Activated CD4-positive, alpha-beta memory T cell treated with anti-CD3 and anti-CD28 coated beads for 36 hours (primary cell): ENCODE data around the gene GALNT7. TPM values are rescaled to one million over a fixed set of nuclear protein-coding genes. Genes with fewer than 3 reads are reported as not detected.

Experiments
- CTCF ChIA-PET: fragments of 350-600 bp; sonication (Branson Sonifier 250); formaldehyde crosslinking; loops from one replicate; lab custom pipeline; 2021; ENCODE audit warnings: antibody characterized with exemption, inconsistent platforms; lab: Charles Lee
- POLR2A ChIA-PET: fragments of 350-600 bp; sonication (Branson Sonifier 250); formaldehyde crosslinking; loops from one replicate; lab custom pipeline; 2021; ENCODE audit warnings: antibody characterized with exemption; lab: Charles Lee
- DNase-seq: peaks from one replicate; pipeline ENCODE4 v3.0.0-alpha.2; 2020
- H3K27ac Mint-ChIP-seq: one replicate; pipeline ENCODE4 v1.8.0; 2021; ENCODE audit warnings: mixed read lengths
- H3K27me3 Mint-ChIP-seq: one replicate; pipeline ENCODE4 v1.8.0; 2021; ENCODE audit warnings: mixed read lengths
- H3K36me3 Mint-ChIP-seq: one replicate; pipeline ENCODE4 v1.8.0; 2021; ENCODE audit warnings: mixed read lengths
- H3K4me1 Mint-ChIP-seq: one replicate; pipeline ENCODE4 v1.8.0; 2021; ENCODE audit warnings: low read depth, mixed read lengths
- H3K4me3 Mint-ChIP-seq: one replicate; pipeline ENCODE4 v1.8.0; 2021; ENCODE audit warnings: mild to moderate bottlenecking, mixed read lengths
- H3K9me3 Mint-ChIP-seq: one replicate; pipeline ENCODE4 v1.8.0; 2021; ENCODE audit warnings: mixed read lengths
- intact Hi-C: fragments of 100-400 bp; cut with micrococcal nuclease; formaldehyde crosslinking; loops from one replicate; pipeline ENCODE4 v1.15.1; 2023
- total RNA-seq, 2 experiments: library from RNA; stranded (reverse); gene quantifications; one replicate each; pipeline ENCODE4 v1.2.3, GENCODE V29; 2021

Gene GALNT7
- total RNA-seq, 2 experiments from 2014 or later: 14.4 to 16.0 TPM

DNA sequence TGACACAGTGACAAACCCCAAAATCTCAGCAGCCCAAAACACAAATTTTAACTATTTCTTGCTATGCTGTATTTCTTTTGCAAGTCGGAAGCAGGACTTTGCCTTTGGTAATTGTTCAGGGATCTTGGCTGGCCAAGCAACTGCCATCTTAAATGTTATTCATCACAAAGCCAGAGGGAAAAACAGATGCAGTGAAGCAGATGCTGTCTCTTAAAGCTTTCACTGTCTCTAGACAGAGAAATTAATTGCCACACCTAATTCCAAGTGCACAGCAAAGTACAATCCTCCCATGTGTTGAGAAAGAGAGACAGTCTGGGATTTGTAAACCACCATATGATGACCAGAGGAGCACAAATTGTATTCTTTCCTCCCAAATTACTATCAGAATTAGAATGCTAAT, 30.0 kb upstream of the GALNT7 start:
- no peak for DNase-seq
- no peaks in the 10 kb centered on the region for H3K36me3 Mint-ChIP-seq
- H3K9me3 Mint-ChIP-seq: no peaks in the 10 kb centered on the region
- no peaks in the 10 kb centered on the region for H3K4me1 Mint-ChIP-seq
- CTCF ChIA-PET: no interaction called here
- POLR2A ChIA-PET: no interaction called here
- intact Hi-C loops: no loop called here
- no peak overlapping the region for H3K27ac Mint-ChIP-seq
- H3K4me3 Mint-ChIP-seq: no peak overlapping the region
- H3K27me3 Mint-ChIP-seq: peaks cover 5% of the 10 kb centered on the region

DNA sequence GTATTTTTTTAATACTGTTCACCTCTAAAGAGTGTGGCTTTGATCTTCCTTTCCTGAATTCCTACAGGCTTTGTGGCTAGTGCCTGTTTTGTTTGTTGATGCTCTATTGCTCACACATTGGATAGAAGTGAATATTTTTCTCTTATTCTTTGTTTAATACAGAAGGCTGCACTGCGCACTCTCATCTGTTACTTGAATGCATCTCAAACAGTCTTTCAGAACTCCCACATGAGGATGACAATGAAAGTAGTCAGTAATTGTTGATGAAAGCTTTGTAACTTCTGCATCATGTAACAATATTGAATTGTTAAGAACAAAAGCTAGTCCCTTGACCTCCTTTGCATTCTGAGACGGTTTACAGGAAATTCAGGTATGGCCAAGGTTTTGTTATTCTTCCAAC, 29.1 kb upstream of the GALNT7 start:
- H3K27me3 Mint-ChIP-seq: peaks cover 5% of the 10 kb centered on the region
- no peak overlapping the region for H3K27ac Mint-ChIP-seq
- no peaks in the 10 kb centered on the region for H3K9me3 Mint-ChIP-seq
- H3K36me3 Mint-ChIP-seq: no peaks in the 10 kb centered on the region
- H3K4me3 Mint-ChIP-seq: no peak overlapping the region
- DNase-seq: no peak
- H3K4me1 Mint-ChIP-seq: no peaks in the 10 kb centered on the region
- intact Hi-C loops: no loop called here
- POLR2A ChIA-PET: no interaction called here
- CTCF ChIA-PET: no interaction called here

DNA sequence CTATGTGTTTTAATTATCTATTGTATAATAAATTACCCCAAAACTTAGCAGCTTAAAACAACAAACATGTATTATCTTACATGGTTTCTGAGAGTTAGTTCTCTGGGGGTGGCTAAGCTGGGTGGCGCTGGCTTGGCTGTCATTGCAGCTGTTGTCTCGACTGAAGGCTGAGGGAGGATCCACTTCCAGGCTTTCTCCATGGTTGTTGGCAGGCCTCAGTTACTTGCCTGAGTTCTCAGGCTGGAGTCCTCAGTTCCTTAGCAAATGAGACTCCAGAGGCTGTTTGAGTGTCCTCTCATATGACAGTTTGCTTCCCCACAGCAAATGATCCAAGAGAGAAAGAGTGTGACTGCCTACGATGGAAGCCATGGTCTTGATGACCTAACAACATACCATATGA, 23.5 kb upstream of the GALNT7 start:
- DNase-seq: no peak
- no peak overlapping the region for H3K4me3 Mint-ChIP-seq
- peaks cover 2% of the 10 kb centered on the region for H3K27me3 Mint-ChIP-seq
- no peaks in the 10 kb centered on the region for H3K36me3 Mint-ChIP-seq
- H3K9me3 Mint-ChIP-seq: no peaks in the 10 kb centered on the region
- no peak overlapping the region for H3K27ac Mint-ChIP-seq
- intact Hi-C loops: no loop called here
- H3K4me1 Mint-ChIP-seq: no peaks in the 10 kb centered on the region
- POLR2A ChIA-PET: no interaction called here
- CTCF ChIA-PET: no interaction called here

DNA sequence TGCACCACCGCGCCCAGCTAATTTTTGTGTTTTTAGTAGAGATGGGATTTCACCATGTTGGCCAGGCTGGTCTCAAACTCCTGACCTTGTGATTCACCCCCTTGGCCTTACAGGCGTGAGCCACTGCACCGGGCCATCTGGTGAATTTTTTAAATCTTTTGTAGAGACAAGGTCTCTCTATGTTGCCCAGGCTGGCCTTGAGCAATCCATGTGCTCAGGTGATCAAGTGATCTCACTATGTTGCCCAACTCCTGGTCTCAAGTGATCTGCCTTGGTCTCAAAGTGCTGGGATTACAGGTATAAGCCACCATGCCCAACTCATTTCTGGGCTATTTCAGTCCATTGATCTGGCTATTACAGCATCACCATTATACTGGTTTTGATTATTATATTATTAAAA, 22.2 kb upstream of the GALNT7 start:
- DNase-seq: no peak
- H3K36me3 Mint-ChIP-seq: no peaks in the 10 kb centered on the region
- H3K27ac Mint-ChIP-seq: no peak overlapping the region
- peaks cover 2% of the 10 kb centered on the region for H3K27me3 Mint-ChIP-seq
- H3K9me3 Mint-ChIP-seq: no peaks in the 10 kb centered on the region
- intact Hi-C loops: no loop called here
- H3K4me1 Mint-ChIP-seq: no peaks in the 10 kb centered on the region
- CTCF ChIA-PET: no interaction called here
- no peak overlapping the region for H3K4me3 Mint-ChIP-seq
- POLR2A ChIA-PET: no interaction called here

DNA sequence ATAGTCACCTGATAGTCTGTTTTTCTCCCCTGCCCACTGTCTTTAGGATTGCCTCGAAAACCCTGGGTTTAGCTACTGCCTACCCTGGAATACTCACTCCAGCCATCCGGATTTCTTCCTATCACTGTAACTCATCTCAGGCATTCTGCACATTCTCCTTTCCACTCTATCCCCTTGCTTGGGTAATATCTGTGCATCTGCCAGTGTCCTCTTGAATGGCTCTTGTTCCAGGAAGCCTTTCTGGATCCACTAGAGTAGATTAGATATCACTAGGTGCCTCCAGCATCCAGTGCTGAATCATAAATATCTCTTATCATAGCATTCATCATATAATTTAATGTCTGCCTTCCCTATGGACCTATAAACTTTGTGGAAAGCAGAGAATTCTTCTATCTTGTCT, 17.1 kb upstream of the GALNT7 start:
- no peaks in the 10 kb centered on the region for H3K27me3 Mint-ChIP-seq
- CTCF ChIA-PET: no interaction called here

DNA sequence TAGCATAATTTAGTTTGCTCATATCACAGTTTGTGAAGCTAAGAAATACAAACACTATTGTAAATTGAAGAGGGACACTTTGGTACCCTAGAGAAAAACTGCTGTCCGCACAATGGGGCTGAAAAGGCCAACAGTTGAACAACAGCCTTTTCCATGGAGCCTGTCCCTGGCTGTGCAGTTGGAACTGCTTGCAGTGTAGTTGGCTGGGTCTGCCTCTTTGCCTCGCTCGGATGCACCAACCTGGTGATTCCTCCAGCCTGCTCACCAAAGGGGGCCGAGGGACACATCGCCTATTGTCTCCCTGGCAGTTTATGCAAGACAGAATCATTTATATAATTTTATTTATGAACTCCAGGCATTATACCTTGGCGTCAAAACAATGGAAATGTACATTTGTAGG, 16.5 kb upstream of the GALNT7 start:
- no peak overlapping the region for H3K27ac Mint-ChIP-seq
- POLR2A ChIA-PET: no interaction called here

More for the DNA sequence above, 17.1 kb upstream of the GALNT7 start:
- H3K4me1 Mint-ChIP-seq: no peaks in the 10 kb centered on the region
- intact Hi-C loops: no loop called here
- no peak overlapping the region for H3K4me3 Mint-ChIP-seq
- H3K36me3 Mint-ChIP-seq: no peaks in the 10 kb centered on the region
- no peaks in the 10 kb centered on the region for H3K9me3 Mint-ChIP-seq
- POLR2A ChIA-PET: no interaction called here
- H3K27ac Mint-ChIP-seq: no peak overlapping the region
- no peak for DNase-seq

DNA sequence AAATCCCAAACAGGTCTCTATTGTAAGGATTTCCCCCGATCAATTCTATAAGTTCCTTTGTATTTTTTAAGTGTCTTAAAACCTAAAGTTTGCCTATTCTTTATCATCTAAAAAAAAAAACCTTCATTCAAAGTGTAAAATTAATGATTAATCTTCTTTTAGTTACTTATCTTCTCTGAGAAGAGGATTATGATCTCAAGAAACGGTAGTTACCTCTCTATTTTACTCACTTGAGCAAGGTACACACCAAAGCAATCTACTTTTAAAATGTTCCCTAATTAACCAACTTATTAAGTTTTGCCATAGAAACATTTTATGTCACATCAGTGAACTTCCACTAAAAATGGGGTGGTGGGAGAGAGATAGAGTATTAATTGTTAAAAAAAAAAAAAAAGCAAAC, 15.2 kb upstream of the GALNT7 start:
- Mint-ChIP-seq H3K4me1 (no peaks in the 10 kb centered on the region), H3K27ac (no peak overlapping the region), H3K4me3 (no peak overlapping the region), H3K27me3 (no peaks in the 10 kb centered on the region), H3K9me3 (no peaks in the 10 kb centered on the region), H3K36me3 (no peaks in the 10 kb centered on the region)
- intact Hi-C loops: no loop called here
- CTCF ChIA-PET: no interaction called here
- DNase-seq: no peak
- POLR2A ChIA-PET: no interaction called here

More for the DNA sequence above, 16.5 kb upstream of the GALNT7 start:
- Mint-ChIP-seq H3K9me3 (no peaks in the 10 kb centered on the region), H3K27me3 (no peaks in the 10 kb centered on the region), H3K4me3 (no peak overlapping the region), H3K4me1 (no peaks in the 10 kb centered on the region), H3K36me3 (no peaks in the 10 kb centered on the region)
- intact Hi-C loops: no loop called here
- DNase-seq: no peak
- CTCF ChIA-PET: interaction anchor here (0.7 kb wide), 1 partner anchor 15 kb away, joined by 3 read pairs; no protein-coding TSS in a partner anchor

DNA sequence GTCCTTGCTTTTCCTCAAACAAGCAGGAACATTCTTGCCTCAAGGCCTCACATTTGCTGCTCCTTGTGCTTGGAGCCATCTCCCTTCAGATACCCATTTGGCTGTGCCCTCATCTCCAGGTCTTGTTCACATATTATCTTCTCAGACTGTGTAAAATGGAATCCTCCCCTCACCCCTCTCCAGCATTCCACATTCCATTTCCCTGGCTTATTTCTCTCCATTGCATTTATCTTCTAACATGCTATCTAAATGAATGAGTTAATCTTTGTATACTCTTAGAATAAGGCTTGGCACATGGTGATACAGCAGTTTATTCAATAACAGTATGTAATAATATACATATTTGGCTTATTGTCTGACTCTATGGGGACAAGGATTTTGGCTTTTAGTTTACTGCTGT, 8.8 kb upstream of the GALNT7 start:
- H3K36me3 Mint-ChIP-seq: no peaks in the 10 kb centered on the region
- no peaks in the 10 kb centered on the region for H3K27me3 Mint-ChIP-seq
- intact Hi-C loops: loop anchor here (10.0 kb wide), 2 partner anchors 95 to 145 kb away; no protein-coding TSS in a partner anchor
- no peak overlapping the region for H3K4me3 Mint-ChIP-seq
- H3K4me1 Mint-ChIP-seq: no peaks in the 10 kb centered on the region
- no peak overlapping the region for H3K27ac Mint-ChIP-seq
- ChIA-PET CTCF (interaction anchor here (1.4 kb wide), 1 partner anchor 146 kb away, joined by 3 read pairs; no protein-coding TSS in a partner anchor), POLR2A (no interaction called here)
- no peaks in the 10 kb centered on the region for H3K9me3 Mint-ChIP-seq
- DNase-seq: no peak

DNA sequence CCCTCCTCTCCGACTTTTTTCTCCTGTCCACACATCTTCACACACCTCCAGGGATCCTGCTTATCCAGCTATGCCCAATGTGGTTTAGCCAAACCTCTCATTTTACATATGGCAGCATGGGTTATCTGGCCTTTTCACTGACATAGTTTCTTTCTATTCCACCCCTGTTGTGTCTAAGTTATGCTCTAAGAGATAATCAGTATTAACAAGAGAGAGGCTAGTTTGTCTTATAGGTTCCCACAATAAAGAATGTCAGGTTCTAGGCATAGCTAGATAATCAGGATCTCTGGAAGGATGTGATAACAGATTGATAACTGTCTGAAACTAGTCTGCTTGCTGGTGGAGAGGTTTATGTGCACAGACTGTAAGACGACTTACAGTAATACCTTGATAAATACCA, 7.7 kb upstream of the GALNT7 start:
- DNase-seq: no peak

DNA sequence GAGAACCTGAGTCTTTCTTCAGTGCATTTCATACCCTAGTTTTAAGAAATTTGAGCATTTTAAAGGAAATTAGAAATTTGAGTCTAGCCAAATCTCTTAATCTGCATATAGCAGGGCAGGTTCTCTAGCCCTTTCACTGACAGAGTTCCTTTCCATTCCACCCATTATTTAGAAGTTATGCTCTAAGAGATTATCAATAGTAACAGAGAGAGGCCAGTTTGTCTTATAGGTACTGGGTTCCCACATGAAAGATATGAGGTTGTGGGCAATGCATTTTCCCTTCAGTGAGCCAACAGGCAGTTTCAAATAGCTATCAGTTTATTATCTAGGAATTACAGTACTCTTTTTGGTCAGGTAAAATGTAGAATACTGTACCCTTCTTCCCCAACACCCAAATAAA, 7.3 kb upstream of the GALNT7 start:
- DNase-seq: no peak
- intact Hi-C loops: loop anchor here (10.0 kb wide), 2 partner anchors 93 to 147 kb away; no protein-coding TSS in a partner anchor
- CTCF ChIA-PET: no interaction called here
- Mint-ChIP-seq H3K4me1 (peaks cover 6% of the 10 kb centered on the region), H3K4me3 (no peak overlapping the region), H3K27me3 (no peaks in the 10 kb centered on the region), H3K27ac (no peak overlapping the region), H3K9me3 (no peaks in the 10 kb centered on the region), H3K36me3 (no peaks in the 10 kb centered on the region)
- POLR2A ChIA-PET: no interaction called here

More for the DNA sequence above, 7.7 kb upstream of the GALNT7 start:
- Mint-ChIP-seq H3K4me1 (peaks cover 2% of the 10 kb centered on the region), H3K9me3 (no peaks in the 10 kb centered on the region), H3K27ac (no peak overlapping the region), H3K36me3 (no peaks in the 10 kb centered on the region), H3K27me3 (no peaks in the 10 kb centered on the region), H3K4me3 (no peak overlapping the region)
- POLR2A ChIA-PET: no interaction called here
- intact Hi-C loops: loop anchor here (10.0 kb wide), 2 partner anchors 94 to 146 kb away; no protein-coding TSS in a partner anchor
- CTCF ChIA-PET: interaction anchor here (1.4 kb wide), 1 partner anchor 147 kb away, joined by 3 read pairs; no protein-coding TSS in a partner anchor

DNA sequence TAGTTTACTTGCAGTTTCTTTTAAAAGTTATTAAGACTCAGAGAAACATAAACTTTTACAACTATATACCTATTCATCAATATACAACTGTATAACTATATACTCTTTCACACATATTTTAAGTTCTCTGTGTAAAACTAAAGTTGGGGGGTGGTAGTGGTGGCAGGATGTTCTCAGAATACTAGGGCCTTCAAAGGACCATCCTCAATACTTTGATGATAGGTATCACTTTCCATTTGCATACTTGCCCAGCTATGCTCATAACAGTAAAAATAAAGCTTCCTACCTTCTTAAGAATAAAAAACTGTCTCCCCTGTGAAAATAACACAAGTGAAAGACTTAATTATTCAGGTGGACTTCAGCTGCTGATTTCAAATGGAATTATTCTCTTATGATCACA, 2.9 kb upstream of the GALNT7 start:
- Mint-ChIP-seq H3K27me3 (no peaks in the 10 kb centered on the region), H3K27ac (no peak overlapping the region), H3K9me3 (no peaks in the 10 kb centered on the region), H3K36me3 (no peaks in the 10 kb centered on the region), H3K4me1 (peaks cover 29% of the 10 kb centered on the region), H3K4me3 (no peak overlapping the region)
- ChIA-PET CTCF (interaction anchor here (1.5 to 2.0 kb wide), 2 partner anchors 16 to 136 kb away, joined by 3 to 4 read pairs; no protein-coding TSS in a partner anchor), POLR2A (no interaction called here)
- no peak for DNase-seq
- intact Hi-C loops: loop anchor here (10.0 kb wide), 2 partner anchors 89 to 151 kb away; no protein-coding TSS in a partner anchor

DNA sequence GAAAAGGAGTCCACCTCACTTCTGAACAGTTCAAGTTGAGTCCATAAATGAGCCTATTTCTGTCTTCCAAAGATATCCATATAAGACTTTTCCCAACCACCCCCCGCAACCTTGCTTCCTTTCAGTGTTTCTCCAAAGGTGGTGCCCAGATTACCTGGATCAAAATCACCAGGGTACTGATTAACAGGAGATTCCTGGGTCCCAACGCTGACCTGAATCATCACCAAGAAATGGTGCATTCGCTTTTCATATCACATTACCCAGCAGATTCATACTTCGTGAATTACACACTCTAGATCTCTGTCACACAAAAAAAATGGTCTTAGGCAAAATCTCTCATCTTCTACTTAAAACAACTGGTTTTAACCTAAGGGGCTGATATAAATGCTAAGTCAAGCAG, 2.1 kb upstream of the GALNT7 start:
- no peaks in the 10 kb centered on the region for H3K36me3 Mint-ChIP-seq
- peaks cover 35% of the 10 kb centered on the region for H3K4me1 Mint-ChIP-seq
- ChIA-PET POLR2A (interaction anchor here (2.4 kb wide), 1 partner anchor 167 kb away, joined by 12 read pairs; the partner anchor contains the start of gene HMGB2), CTCF (interaction anchor here (0.6 to 5.0 kb wide), 3 partner anchors 14 to 153 kb away, joined by 3 to 19 read pairs (median 4); no protein-coding TSS in a partner anchor)
- H3K27me3 Mint-ChIP-seq: no peaks in the 10 kb centered on the region
- intact Hi-C loops: loop anchor here (10.0 kb wide), 2 partner anchors 88 to 152 kb away; no protein-coding TSS in a partner anchor
- no peak overlapping the region for H3K4me3 Mint-ChIP-seq
- no peaks in the 10 kb centered on the region for H3K9me3 Mint-ChIP-seq
- H3K27ac Mint-ChIP-seq: no peak overlapping the region
- DNase-seq: no peak
